Smooth muscle cell of bladder (primary cell): ENCODE measurements around the gene CRISP1. TPM values are rescaled to one million over a fixed set of nuclear protein-coding genes. Genes with fewer than 3 reads are reported as not detected.

ENCODE experiments used
- total RNA-seq: library from RNA; depleted of rRNA; stranded (reverse); fragments of >200 nt; gene quantifications from 2 replicates; pipeline ENCODE4 v1.2.3, GENCODE V29; 2014

Gene CRISP1
- not detected in 2 replicates for total RNA-seq

GRCh38 chr6:49866485-49866943 is at the start of gene CRISP1:
Gene CRISP1 (minus strand): TSS chr6:49866535. CDS start chr6:49857400, 9,135 bp downstream.

GRCh38 chr6:49787176-49787575 is 79.2 kb downstream of the CRISP1 start, which contains the start of gene PGK2:
Gene PGK2 (minus strand): TSS chr6:49787285. CDS start chr6:49787187, 98 bp downstream.

Other genes starting within 250 kb of the CRISP1 start
- not detected in 2 replicates for gene RHAG, start 229.7 kb downstream of the CRISP1 start, total RNA-seq
- gene CRISP2, start 153.0 kb downstream of the CRISP1 start, total RNA-seq: not detected in 2 replicates
- not detected in 2 replicates for gene CRISP3, start 122.1 kb downstream of the CRISP1 start, total RNA-seq
- not detected in 2 replicates for gene PGK2, start 79.2 kb downstream of the CRISP1 start, total RNA-seq
- not detected in 2 replicates for gene DEFB114, start 97.6 kb upstream of the CRISP1 start, total RNA-seq
- gene DEFB113, start 103.1 kb upstream of the CRISP1 start, total RNA-seq: not detected in 2 replicates
- gene DEFB110, start 155.5 kb upstream of the CRISP1 start, total RNA-seq: not detected in 2 replicates
- gene DEFB112, start 183.4 kb upstream of the CRISP1 start, total RNA-seq: not detected in 2 replicates